ENCODE results near the gene SNX9.

Gene SNX9

DNA sequence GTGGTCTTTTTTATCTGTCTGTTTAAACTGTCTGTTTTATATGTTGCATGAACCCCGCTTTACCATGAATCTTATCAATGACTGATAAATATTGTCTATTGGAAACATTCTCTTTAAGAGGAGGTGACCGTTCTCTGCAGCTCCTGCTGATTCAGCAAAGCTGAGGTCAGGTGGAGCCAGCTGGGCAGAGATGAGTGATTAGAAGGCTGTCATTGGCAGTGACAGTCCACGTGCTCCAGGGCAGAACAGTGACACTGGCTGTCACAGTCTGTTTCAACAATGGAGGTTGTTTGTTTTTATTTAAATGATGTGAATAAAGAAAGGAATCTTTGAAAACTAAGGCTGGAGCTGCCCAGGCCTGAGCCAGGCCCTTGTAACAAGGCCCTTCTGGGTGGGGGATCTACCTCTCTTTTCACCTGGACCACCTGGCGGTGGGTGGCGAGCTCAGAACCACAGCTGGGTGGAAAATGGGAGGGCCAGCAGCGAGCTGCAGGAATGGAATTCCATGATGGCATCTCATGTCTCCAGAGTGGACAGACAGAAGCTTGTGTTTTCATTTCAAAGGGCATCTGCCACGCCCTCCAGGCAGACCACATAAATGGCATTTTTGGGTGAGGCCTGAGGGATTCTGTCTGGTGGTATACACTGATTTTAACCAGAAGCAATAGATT is 171.2 kb downstream of the SNX9 start:
- Histone ChIP-seq H3K4me3 (ENCODE audit: low read length) (no peak overlapping the region), H3K9ac (ENCODE audit: low read length) (no peak overlapping the region), H3K36me3 (replicated peaks; ENCODE audit: low read depth, low read length) (no peaks in the 10 kb centered on the region), H4K20me1 (ENCODE audit: insufficient read depth, low read length) (peaks cover 7% of the 10 kb centered on the region; the same call in 1 of the 2 replicates), H3K79me2 (ENCODE audit: low read length) (peaks cover 41% of the 10 kb centered on the region), H3K4me1 (ENCODE audit: low read length) (peaks cover 9% of the 10 kb centered on the region), H3K4me2 (ENCODE audit: low read length) (no peak overlapping the region), H3K27ac (ENCODE audit: low read length) (no peak overlapping the region), H3K27me3 (ENCODE audit: low read depth, low read length) (no peaks in the 10 kb centered on the region), H2AFZ (ENCODE audit: low read depth, low read length) (no peak overlapping the region), H3K9me3 (ENCODE audit: insufficient read depth, low read length) (no peaks in the 10 kb centered on the region)
- TF ChIP-seq, protein P1, sequence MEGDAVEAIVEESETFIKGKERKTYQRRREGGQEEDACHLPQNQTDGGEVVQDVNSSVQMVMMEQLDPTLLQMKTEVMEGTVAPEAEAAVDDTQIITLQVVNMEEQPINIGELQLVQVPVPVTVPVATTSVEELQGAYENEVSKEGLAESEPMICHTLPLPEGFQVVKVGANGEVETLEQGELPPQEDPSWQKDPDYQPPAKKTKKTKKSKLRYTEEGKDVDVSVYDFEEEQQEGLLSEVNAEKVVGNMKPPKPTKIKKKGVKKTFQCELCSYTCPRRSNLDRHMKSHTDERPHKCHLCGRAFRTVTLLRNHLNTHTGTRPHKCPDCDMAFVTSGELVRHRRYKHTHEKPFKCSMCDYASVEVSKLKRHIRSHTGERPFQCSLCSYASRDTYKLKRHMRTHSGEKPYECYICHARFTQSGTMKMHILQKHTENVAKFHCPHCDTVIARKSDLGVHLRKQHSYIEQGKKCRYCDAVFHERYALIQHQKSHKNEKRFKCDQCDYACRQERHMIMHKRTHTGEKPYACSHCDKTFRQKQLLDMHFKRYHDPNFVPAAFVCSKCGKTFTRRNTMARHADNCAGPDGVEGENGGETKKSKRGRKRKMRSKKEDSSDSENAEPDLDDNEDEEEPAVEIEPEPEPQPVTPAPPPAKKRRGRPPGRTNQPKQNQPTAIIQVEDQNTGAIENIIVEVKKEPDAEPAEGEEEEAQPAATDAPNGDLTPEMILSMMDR (IDR thresholded peaks at IDR 0.05; ENCODE audit: low read depth, low read length): no peak
- no peak for TF ChIP-seq EZH2phosphoT487 (IDR thresholded peaks at IDR 0.05; ENCODE audit: low read depth)

Measured in OCI-LY3 (cell line).